Endothelial cell of umbilical vein (primary cell): ENCODE results near the gene USHBP1. TPM values are rescaled to one million over a fixed set of nuclear protein-coding genes. Genes with fewer than 3 reads are reported as not detected.

Source experiments
- BruUV-seq: library from RNA; stranded (reverse); fragments of 400-500 nt; replicated peaks from 2 replicates; lab custom pipeline; 2021; lab: Mats Ljungman, UMichigan
- CTCF ChIA-PET: fragments of 300-600, 350-600 bp; sonication (Branson Sonifier 250); formaldehyde crosslinking; loops from one replicate; lab custom pipeline; 2021; ENCODE audit warnings: antibody characterized with exemption, inconsistent platforms; lab: Charles Lee
- POLR2A ChIA-PET: fragments of 300-600, 350-600 bp; sonication (Branson Sonifier 250); formaldehyde crosslinking; loops from one replicate; lab custom pipeline; 2021; ENCODE audit warnings: antibody characterized with exemption, inconsistent platforms; lab: Charles Lee
- DNase-seq: peaks from one replicate; pipeline ENCODE4 v3.0.0-alpha.2; 2011; ENCODE audit warnings: low read depth, low spot score
- FAIRE-seq: peaks from 2 replicates; lab custom pipeline; 2011; peaks lifted over from hg19 to GRCh38; lab: Jason Lieb, UNC
- H2AFZ ChIP-seq: 2 replicates; pipeline ENCODE4 v1.6.0; 2012; ENCODE audit warnings: low read depth, low read length, control low read depth, inconsistent platforms
- H3K27ac ChIP-seq: 2 replicates; pipeline ENCODE4 v1.5.1; 2011; ENCODE audit warnings: low read depth, mild to moderate bottlenecking, control low read depth, low read length, moderate library complexity; ENCODE audit not compliant: insufficient read depth
- H3K27me3 ChIP-seq, 2 experiments: 2 replicates each; pipeline versions ENCODE4 v1.6.0 to v1.6.1; 2011; ENCODE audit warnings: low read length in 2 of 2, mixed read lengths in 1 of 2; ENCODE audit not compliant: control insufficient read depth in 2 of 2, insufficient read depth in 2 of 2
- H3K36me3 ChIP-seq, 2 experiments: 2 replicates in 1 of 2; 3 replicates in 1 of 2; pipeline ENCODE4 v1.5.1; 2011; ENCODE audit warnings: low read length in 2 of 2, mild to moderate bottlenecking in 1 of 2, moderate library complexity in 1 of 2; ENCODE audit not compliant: control insufficient read depth in 2 of 2, insufficient read depth in 2 of 2; ENCODE audit errors: extremely low read depth in 1 of 2
- H3K4me1 ChIP-seq: 3 replicates; pipeline ENCODE4 v1.5.1; 2011; ENCODE audit warnings: mild to moderate bottlenecking, low read length; ENCODE audit not compliant: control insufficient read depth, insufficient read depth; ENCODE audit errors: extremely low read depth
- H3K4me2 ChIP-seq: 2 replicates; pipeline ENCODE4 v1.6.1; 2011; ENCODE audit warnings: low read length, control low read depth, mixed read lengths; ENCODE audit not compliant: insufficient read depth
- H3K4me3 ChIP-seq, 3 experiments: fragments of 200-600 bp in 1 of 3; sonication (generic), shearing (Covaris generic) in 1 of 3; replicated peaks in 1 of 3; 2 replicates each; pipeline ENCODE4 v1.5.1; 2011 to 2016; ENCODE audit warnings: control low read depth in 3 of 3, low read length in 3 of 3, mild to moderate bottlenecking in 2 of 3, inconsistent platforms in 1 of 3, low read depth in 1 of 3, moderate library complexity in 1 of 3; ENCODE audit not compliant: insufficient read depth in 1 of 3
- H3K79me2 ChIP-seq: 2 replicates; pipeline ENCODE4 v1.6.0; 2012; ENCODE audit warnings: low read length, inconsistent platforms; ENCODE audit not compliant: control insufficient read depth, insufficient read depth
- H3K9ac ChIP-seq: replicated peaks from 2 replicates; pipeline ENCODE3; 2011; ENCODE audit warnings: low read length, control low read depth; ENCODE audit not compliant: insufficient read depth; ENCODE audit errors: extremely low read depth
- H3K9me1 ChIP-seq: replicated peaks from 3 replicates; pipeline ENCODE4 v1.6.0; 2011; ENCODE audit warnings: mild to moderate bottlenecking, low read length; ENCODE audit not compliant: control insufficient read depth, insufficient read depth; ENCODE audit errors: extremely low read depth
- H3K9me3 ChIP-seq: replicated peaks from 2 replicates; pipeline ENCODE4 v1.5.1; 2012; ENCODE audit warnings: low read length, inconsistent platforms; ENCODE audit not compliant: control insufficient read depth, insufficient read depth
- H4K20me1 ChIP-seq: replicated peaks from 2 replicates; pipeline ENCODE3; 2011; ENCODE audit warnings: mild to moderate bottlenecking, low read length; ENCODE audit not compliant: control insufficient read depth, insufficient read depth; ENCODE audit errors: extremely low read depth
- MYC ChIP-seq: IDR thresholded peaks from one replicate; pipeline ENCODE4 v1.6.1; 2011; ENCODE audit warnings: mild to moderate bottlenecking, low read depth, low read length
- POLR2AphosphoS5 ChIP-seq: IDR thresholded peaks from 2 replicates; pipeline ENCODE4 v1.6.1; 2012; ENCODE audit warnings: low read depth, mild to moderate bottlenecking, control low read depth, low read length, moderate library complexity; ENCODE audit not compliant: insufficient read depth
- dilution Hi-C: fragments of 300-500 bp; cut with MboI; formaldehyde crosslinking; loops from one replicate; pipeline ENCODE4 v1.15.0; 2019; ENCODE audit warnings: low sequenced_read_pairs; ENCODE audit not compliant: extremely low pct_ligation_motif_present
- intact Hi-C: fragments of 100-400 bp; cut with micrococcal nuclease; formaldehyde crosslinking; loops from one replicate; pipeline ENCODE4 v1.10.0; 2022
- polyA plus RNA-seq, 4 experiments: library from polyadenylated mRNA; depleted of rRNA in 3 of 4; stranded (reverse) in 3 of 4; unstranded in 1 of 4; fragments of >200 nt; gene quantifications; 2 replicates each; pipeline versions ENCODE4 v1.2.1 to v1.2.3, GENCODE V29; 2011 to 2012; ENCODE audit warnings: missing spikeins in 1 of 4
- total RNA-seq: library from RNA; stranded (reverse); gene quantifications from 2 replicates; pipeline ENCODE4 v1.2.3, GENCODE V29; 2021
- TF ChIP-seq, protein P1 (sequence below): IDR thresholded peaks from 2 replicates; pipeline ENCODE4 v1.6.1; 2011; ENCODE audit not compliant: insufficient read depth, insufficient read length
- TF ChIP-seq, protein P2 (sequence below), 2 donors: IDR thresholded peaks; 1 replicate in 1 of 2; 2 replicates in 1 of 2; pipeline ENCODE4 v1.5.1; 2011; ENCODE audit warnings: low read length in 2 of 2, mild to moderate bottlenecking in 2 of 2, moderate library complexity in 2 of 2, control low read depth in 1 of 2, inconsistent platforms in 1 of 2, low read depth in 1 of 2; ENCODE audit not compliant: insufficient read depth in 1 of 2; ENCODE audit errors: extremely low read depth in 1 of 2

USHBP1 gene
- total and polyA plus RNA-seq, 2 donors (not counting 3 experiments of a cell fraction or from before 2014, with no cell fraction given), result 14.8 to 20.4 TPM

DNA sequence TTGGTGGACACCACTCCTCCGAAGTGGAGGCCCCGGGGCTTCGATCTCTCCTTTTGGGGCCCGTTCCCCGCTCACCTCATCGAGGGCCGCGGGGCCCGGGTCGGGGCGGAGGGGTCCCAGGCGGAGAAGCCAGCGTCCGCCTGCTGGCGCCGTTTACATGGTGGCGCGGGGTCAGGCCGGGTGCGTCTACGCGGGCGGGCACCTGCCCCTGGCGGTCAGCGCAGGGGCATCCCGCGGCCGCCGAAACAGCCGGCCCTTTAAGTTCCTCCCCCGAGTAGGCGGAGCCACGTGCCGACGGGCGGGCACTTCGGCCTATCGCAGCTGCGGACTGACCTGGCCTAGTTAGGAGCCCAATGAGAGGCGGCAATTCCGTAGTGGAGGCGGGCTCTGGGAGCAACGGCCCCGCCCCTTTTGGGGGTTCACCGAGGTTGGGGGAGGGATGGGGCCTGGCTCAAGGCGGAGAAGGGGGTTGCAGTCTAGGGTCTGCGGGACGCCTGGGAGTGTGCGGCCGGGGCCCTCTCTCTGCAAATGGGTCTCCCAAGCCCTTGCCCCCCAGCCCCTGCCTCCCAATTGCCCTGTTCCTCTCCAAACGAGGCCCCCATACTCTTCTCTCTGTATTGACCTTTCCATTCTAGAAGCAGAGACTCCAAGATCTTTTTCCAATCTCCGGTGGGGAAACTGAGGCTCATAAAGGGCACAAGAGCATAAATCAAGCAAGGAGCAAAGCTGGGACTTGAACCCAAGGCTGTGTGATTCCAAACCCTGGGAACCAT lies 38.8 kb upstream of the USHBP1 start, which contains the start of gene ABHD8:
ABHD8 (minus strand) TSS at position 259 of the 773 bp plus-strand sequence. CDS start 1,809 bp downstream, outside the sequence.
- peak; percentile 96 for DNase-seq
- Histone ChIP-seq H3K36me3 (no peaks in the 10 kb centered on the region), H4K20me1 (no peaks in the 10 kb centered on the region), H3K27me3 (no peaks in the 10 kb centered on the region), H3K4me3 (peak within 1 kb of the TSS; percentile 31 to 46 (median 36)), H3K4me1 (peaks cover 9% of the 10 kb centered on the region), H3K9ac (no peak within 1 kb of the TSS), H3K27ac (no peak within 1 kb of the TSS), H2AFZ (peak within 1 kb of the TSS; percentile 67), H3K9me3 (no peaks in the 10 kb centered on the region), H3K4me2 (peak within 1 kb of the TSS; percentile 42), H3K79me2 (no peaks in the 10 kb centered on the region), H3K9me1 (no peaks in the 10 kb centered on the region)
- TF ChIP-seq, protein P1, sequence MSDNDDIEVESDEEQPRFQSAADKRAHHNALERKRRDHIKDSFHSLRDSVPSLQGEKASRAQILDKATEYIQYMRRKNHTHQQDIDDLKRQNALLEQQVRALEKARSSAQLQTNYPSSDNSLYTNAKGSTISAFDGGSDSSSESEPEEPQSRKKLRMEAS, result peak; percentile 73
- TF ChIP-seq, protein P2, sequence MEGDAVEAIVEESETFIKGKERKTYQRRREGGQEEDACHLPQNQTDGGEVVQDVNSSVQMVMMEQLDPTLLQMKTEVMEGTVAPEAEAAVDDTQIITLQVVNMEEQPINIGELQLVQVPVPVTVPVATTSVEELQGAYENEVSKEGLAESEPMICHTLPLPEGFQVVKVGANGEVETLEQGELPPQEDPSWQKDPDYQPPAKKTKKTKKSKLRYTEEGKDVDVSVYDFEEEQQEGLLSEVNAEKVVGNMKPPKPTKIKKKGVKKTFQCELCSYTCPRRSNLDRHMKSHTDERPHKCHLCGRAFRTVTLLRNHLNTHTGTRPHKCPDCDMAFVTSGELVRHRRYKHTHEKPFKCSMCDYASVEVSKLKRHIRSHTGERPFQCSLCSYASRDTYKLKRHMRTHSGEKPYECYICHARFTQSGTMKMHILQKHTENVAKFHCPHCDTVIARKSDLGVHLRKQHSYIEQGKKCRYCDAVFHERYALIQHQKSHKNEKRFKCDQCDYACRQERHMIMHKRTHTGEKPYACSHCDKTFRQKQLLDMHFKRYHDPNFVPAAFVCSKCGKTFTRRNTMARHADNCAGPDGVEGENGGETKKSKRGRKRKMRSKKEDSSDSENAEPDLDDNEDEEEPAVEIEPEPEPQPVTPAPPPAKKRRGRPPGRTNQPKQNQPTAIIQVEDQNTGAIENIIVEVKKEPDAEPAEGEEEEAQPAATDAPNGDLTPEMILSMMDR (IDR thresholded peaks at IDR 0.05; ENCODE audit: extremely low read depth in 1 of 2, insufficient read depth in 1 of 2, low read depth in 1 of 2, low read length in 2 of 2), result peak; percentile 58 to 72
- no peak for TF ChIP-seq MYC
- TF ChIP-seq POLR2AphosphoS5, result peak; percentile 59
- ChIA-PET CTCF (interaction anchor here (1.3 to 3.3 kb wide), 2 partner anchors 10 to 88 kb away, joined by 6 to 70 read pairs; no protein-coding TSS in a partner anchor), POLR2A (no interaction called here)
- FAIRE-seq, result peak; percentile 98
- dilution Hi-C loops (no loop called here), intact Hi-C loops (no loop called here)
- no TSS peak for BruUV-seq
